IMR-90 (cell line): ENCODE measurements around the gene S1PR3. TPM values are rescaled to one million over a fixed set of nuclear protein-coding genes. Genes with fewer than 3 reads are reported as not detected.

Experiments
- ATAC-seq: fragments of 200-7000 bp; cut with Tn5 transposase; 2 replicates; pipeline ENCODE4 v1.9.1; 2020; ENCODE audit warnings: low read depth, mild to moderate bottlenecking, moderate library complexity
- BruUV-seq: library from RNA; stranded (reverse); fragments of 400-500 nt; replicated peaks from 2 replicates; lab custom pipeline; 2021; lab: Mats Ljungman, UMichigan
- CTCF ChIA-PET: fragments of 300-600 bp; formaldehyde crosslinking; extraction: SDS; loops from one replicate; lab custom pipeline; 2021; ENCODE audit warnings: antibody characterized with exemption; lab: Yijun Ruan, JAX
- POLR2A ChIA-PET: fragments of 300-600 bp; sonication (Branson Sonifier 250); formaldehyde crosslinking; loops from one replicate; lab custom pipeline; 2022; ENCODE audit warnings: antibody characterized with exemption; ENCODE audit not compliant: unreplicated experiment; lab: Charles Lee
- DNase-seq: peaks from one replicate; pipeline ENCODE4 v3.0.0; 2013
- H2AFZ ChIP-seq: replicated peaks from 2 replicates; pipeline ENCODE3; 2013; ENCODE audit warnings: low read length, mild to moderate bottlenecking; ENCODE audit not compliant: poor library complexity
- H2AK5ac ChIP-seq: 2 replicates; pipeline ENCODE4 v1.6.1; 2013; ENCODE audit warnings: low read depth, low read length, inconsistent platforms
- H2AK9ac ChIP-seq: replicated peaks from 2 replicates; pipeline ENCODE3; 2013; ENCODE audit warnings: mild to moderate bottlenecking, low read depth, low read length, moderate library complexity; ENCODE audit not compliant: poor library complexity
- H2BK120ac ChIP-seq: 2 replicates; pipeline ENCODE4 v1.6.1; 2013; ENCODE audit warnings: low read depth, low read length, inconsistent platforms
- H2BK15ac ChIP-seq: 3 replicates; pipeline ENCODE4 v1.6.1; 2013; ENCODE audit warnings: low read depth, low read length, inconsistent platforms
- H2BK20ac ChIP-seq: 2 replicates; pipeline ENCODE4 v1.6.1; 2013; ENCODE audit warnings: low read depth, mild to moderate bottlenecking, inconsistent platforms, low read length, moderate library complexity
- H2BK5ac ChIP-seq: 2 replicates; pipeline ENCODE4 v1.6.1; 2013; ENCODE audit warnings: mild to moderate bottlenecking, low read depth, low read length, inconsistent platforms; ENCODE audit not compliant: poor library complexity, severe bottlenecking
- H3K14ac ChIP-seq: replicated peaks from 2 replicates; pipeline ENCODE4 v1.6.1; 2013; ENCODE audit warnings: low read depth, low read length, inconsistent platforms
- H3K18ac ChIP-seq: 2 replicates; pipeline ENCODE4 v1.6.1; 2013; ENCODE audit warnings: low read depth, low read length, control low read depth
- H3K23ac ChIP-seq: 2 replicates; pipeline ENCODE4 v1.6.1; 2013; ENCODE audit warnings: low read depth, low read length, inconsistent platforms
- H3K27ac ChIP-seq: 2 replicates; pipeline ENCODE4 v1.5.1; 2013; ENCODE audit warnings: mild to moderate bottlenecking, control low read depth, low read length; ENCODE audit not compliant: insufficient read depth
- H3K27me3 ChIP-seq: 2 replicates; pipeline ENCODE4 v1.6.1; 2013; ENCODE audit warnings: low read length; ENCODE audit not compliant: control insufficient read depth, insufficient read depth
- H3K36me3 ChIP-seq: 2 replicates; pipeline ENCODE4 v1.6.1; 2013; ENCODE audit warnings: low read length, mixed read lengths; ENCODE audit not compliant: control insufficient read depth, insufficient read depth
- H3K4ac ChIP-seq: 2 replicates; pipeline ENCODE4 v1.6.1; 2013; ENCODE audit warnings: low read depth, low read length, inconsistent platforms
- H3K4me1 ChIP-seq: 2 replicates; pipeline ENCODE4 v1.6.1; 2013; ENCODE audit warnings: low read length, mixed read lengths; ENCODE audit not compliant: control insufficient read depth, insufficient read depth
- H3K4me2 ChIP-seq: 2 replicates; pipeline ENCODE4 v1.6.1; 2013; ENCODE audit warnings: low read depth, mild to moderate bottlenecking, control low read depth, low read length, moderate library complexity
- H3K4me3 ChIP-seq: 2 replicates; pipeline ENCODE4 v1.5.1; 2013; ENCODE audit warnings: low read depth, mild to moderate bottlenecking, control low read depth, low read length, moderate library complexity; ENCODE audit not compliant: insufficient read depth
- H3K56ac ChIP-seq: 2 replicates; pipeline ENCODE4 v1.6.1; 2013; ENCODE audit warnings: low read length, inconsistent platforms; ENCODE audit not compliant: insufficient read depth; ENCODE audit errors: extremely low read depth
- H3K79me1 ChIP-seq, 2 experiments: 2 replicates each; pipeline ENCODE4 v1.6.1; 2013; ENCODE audit warnings: low read length in 2 of 2, inconsistent platforms in 1 of 2, low read depth in 1 of 2
- H3K9ac ChIP-seq: 2 replicates; pipeline ENCODE4 v1.6.1; 2013; ENCODE audit warnings: low read depth, low read length, control low read depth
- H3K9me1 ChIP-seq: 2 replicates; pipeline ENCODE4 v1.6.1; 2013; ENCODE audit warnings: low read length, inconsistent platforms; ENCODE audit not compliant: insufficient read depth
- H3K9me3 ChIP-seq: 2 replicates; pipeline ENCODE4 v1.6.1; 2013; ENCODE audit warnings: low read length; ENCODE audit not compliant: control insufficient read depth, insufficient read depth
- H4K20me1 ChIP-seq: 2 replicates; pipeline ENCODE4 v1.6.1; 2013; ENCODE audit warnings: low read length, inconsistent platforms; ENCODE audit not compliant: insufficient read depth
- H4K5ac ChIP-seq: 2 replicates; pipeline ENCODE4 v1.6.1; 2013; ENCODE audit warnings: mild to moderate bottlenecking, low read depth, low read length, control low read depth
- H4K8ac ChIP-seq, 2 experiments: 2 replicates each; pipeline ENCODE4 v1.6.1; 2013; ENCODE audit warnings: low read depth in 2 of 2, low read length in 2 of 2, control low read depth in 1 of 2, inconsistent platforms in 1 of 2
- H4K91ac ChIP-seq: 2 replicates; pipeline ENCODE4 v1.6.1; 2013; ENCODE audit warnings: low read depth, low read length, inconsistent platforms; ENCODE audit not compliant: insufficient read depth
- BHLHE40 ChIP-seq: fragments of 150-350 bp; IDR thresholded peaks from 2 replicates; pipeline ENCODE4 v1.6.1; 2016; ENCODE audit warnings: mild to moderate bottlenecking, low read depth, low read length
- CEBPB ChIP-seq: IDR thresholded peaks from 2 replicates; pipeline ENCODE4 v1.6.1; 2012; ENCODE audit warnings: low read depth, low read length, improper control_type of control experiment
- CHD1 ChIP-seq: IDR thresholded peaks from 2 replicates; pipeline ENCODE4 v1.6.1; 2012; ENCODE audit warnings: low read depth, low read length, improper control_type of control experiment
- ELK1 ChIP-seq: fragments of 150-350 bp; IDR thresholded peaks from 2 replicates; pipeline ENCODE4 v1.6.1; 2016; ENCODE audit warnings: low read depth, mild to moderate bottlenecking, low read length, moderate library complexity, borderline replicate concordance
- FOS ChIP-seq: fragments of 150-350 bp; IDR thresholded peaks from 2 replicates; pipeline ENCODE4 v1.6.1; 2016; ENCODE audit warnings: low read depth, low read length
- MAFK ChIP-seq: IDR thresholded peaks from 2 replicates; pipeline ENCODE4 v1.6.1; 2012; ENCODE audit warnings: low read depth, low read length, improper control_type of control experiment
- MAZ ChIP-seq: IDR thresholded peaks from 2 replicates; pipeline ENCODE4 v1.6.1; 2012; ENCODE audit warnings: low read depth, mild to moderate bottlenecking, low read length, improper control_type of control experiment, moderate library complexity, borderline replicate concordance
- MXI1 ChIP-seq: IDR thresholded peaks from 2 replicates; pipeline ENCODE4 v1.6.1; 2012; ENCODE audit warnings: low read depth, mild to moderate bottlenecking, low read length, moderate library complexity, borderline replicate concordance
- NFE2L2 ChIP-seq: fragments of 150-350 bp; IDR thresholded peaks from 2 replicates; pipeline ENCODE4 v1.6.1; 2016; ENCODE audit warnings: low read depth, mild to moderate bottlenecking, low read length
- RAD21 ChIP-seq: IDR thresholded peaks from 2 replicates; pipeline ENCODE4 v1.6.1; 2012; ENCODE audit warnings: low read length, improper control_type of control experiment
- RCOR1 ChIP-seq: IDR thresholded peaks from 2 replicates; pipeline ENCODE4 v1.6.1; 2012; ENCODE audit warnings: mild to moderate bottlenecking, low read length, improper control_type of control experiment; ENCODE audit not compliant: insufficient replicate concordance
- RFX5 ChIP-seq: IDR thresholded peaks from 2 replicates; pipeline ENCODE4 v1.8.0; 2012; ENCODE audit warnings: low read depth, mild to moderate bottlenecking, low read length, moderate library complexity
- SMC3 ChIP-seq: fragments of 150-350 bp; IDR thresholded peaks from 2 replicates; pipeline ENCODE4 v1.6.1; 2016; ENCODE audit warnings: low read depth, mild to moderate bottlenecking, antibody characterized with exemption, low read length, moderate library complexity
- WGBS, 2 experiments: methylation state at CpG; one replicate each; pipeline versions ENCODE4 v1.1.5 to v1.1.7; 2013; ENCODE audit warnings: missing lambda C conversion rate in 2 of 2; ENCODE audit not compliant: insufficient read length in 1 of 2; ENCODE audit errors: extremely low coverage in 2 of 2; 5-methylcytosine and 5-hydroxymethylcytosine counted together
- dilution Hi-C: fragments of 300-500 bp; cut with HindIII; formaldehyde crosslinking; loops from one replicate; pipeline ENCODE4 v1.14.3; 2018; ENCODE audit warnings: low sequenced_read_pairs; ENCODE audit not compliant: unreplicated experiment
- in situ Hi-C: fragments of 300-500 bp; cut with MboI; formaldehyde crosslinking; loops from 3 replicates; pipeline ENCODE4 v1.14.3; 2019; ENCODE audit warnings: low sequenced_read_pairs, inconsistent platforms, mixed read lengths
- intact Hi-C: fragments of 100-400 bp; cut with micrococcal nuclease; formaldehyde crosslinking; loops from 2 replicates; pipeline ENCODE4 v1.10.0; 2022
- polyA plus RNA-seq, 3 experiments: library from polyadenylated mRNA; depleted of rRNA; stranded (reverse); fragments of >200 nt; gene quantifications; 2 replicates each; pipeline ENCODE4 v1.2.3, GENCODE V29; 2012; ENCODE audit warnings: low replicate concordance in 1 of 3
- total RNA-seq: library from RNA; depleted of rRNA; stranded (reverse); fragments of >200 nt; gene quantifications from 2 replicates; pipeline ENCODE4 v1.2.3, GENCODE V29; 2012
- TF ChIP-seq, protein P1 (sequence below): conservative IDR thresholded peaks from 2 replicates; pipeline ENCODE4 v1.5.1; 2012; ENCODE audit warnings: mild to moderate bottlenecking, low read depth, low read length, improper control_type of control experiment
- TF ChIP-seq, protein P2 (sequence below): fragments of 150-350 bp; IDR thresholded peaks from 2 replicates; pipeline ENCODE4 v1.6.1; 2017; ENCODE audit warnings: mild to moderate bottlenecking, antibody characterized with exemption, low read length, low read depth

S1PR3 gene
- total and polyA plus RNA-seq, 2 of the 4 experiments (the other 2 are of a cell fraction): 28.4 to 28.7 TPM

DNA sequence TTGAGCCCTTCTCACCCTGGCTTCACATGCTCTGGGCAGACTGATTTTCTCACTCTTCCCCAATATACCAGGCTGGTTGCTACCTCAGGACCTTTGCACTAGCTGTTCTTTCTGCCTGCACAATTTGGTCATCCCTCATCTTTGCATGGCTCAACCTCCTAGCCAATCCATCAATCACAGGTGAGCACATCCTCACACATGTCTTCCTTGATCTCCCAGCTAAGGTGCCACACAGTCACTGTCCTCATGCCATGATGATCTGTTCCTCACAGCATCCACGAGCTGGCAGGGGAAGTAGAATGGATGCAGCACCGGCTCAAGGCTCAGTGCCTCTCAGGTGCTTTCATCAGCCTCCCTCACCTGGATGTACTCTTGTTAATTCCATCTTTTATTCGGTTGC is 30.6 kb upstream of the S1PR3 start:
- Histone ChIP-seq H2AK9ac (no peak overlapping the region), H3K14ac (no peak overlapping the region), H3K9me3 (no peaks in the 10 kb centered on the region), H4K20me1 (no peaks in the 10 kb centered on the region), H2BK5ac (no peak overlapping the region), H3K79me1 (no peaks in the 10 kb centered on the region), H2BK120ac (no peak overlapping the region), H3K9ac (no peak overlapping the region), H3K36me3 (no peaks in the 10 kb centered on the region), H3K18ac (no peak overlapping the region), H4K5ac (no peak overlapping the region), H4K8ac (no peak overlapping the region), H3K4me2 (no peak overlapping the region), H3K4ac (no peak overlapping the region), H2BK20ac (no peak overlapping the region), H3K27me3 (peaks cover 29% of the 10 kb centered on the region), H3K4me1 (no peaks in the 10 kb centered on the region), H3K23ac (no peak overlapping the region), H3K4me3 (no peak overlapping the region), H2AFZ (no peak overlapping the region), H3K9me1 (peaks cover 3% of the 10 kb centered on the region; the same call in 1 of the 2 replicates), H2AK5ac (0 out of 2 replicates have a peak overlapping the region, but pooled peaks have one; percentile 21), H3K56ac (no peak overlapping the region), H3K27ac (no peak overlapping the region), H2BK15ac (no peak overlapping the region), H4K91ac (no peak overlapping the region)
- ATAC-seq (no peak), DNase-seq (no peak)
- dilution Hi-C loops (no loop called here), intact Hi-C loops (no loop called here), in situ Hi-C loops (no loop called here)
- CTCF ChIA-PET: no interaction called here
- WGBS, 2 experiments: no CpG with 5 or more reads among the region's 3 CpGs
- no TSS peak for BruUV-seq
- TF ChIP-seq MAZ (no peak), CHD1 (no peak), CEBPB (no peak), RCOR1 (no peak), NFE2L2 (no peak), FOS (no peak), MXI1 (no peak), SMC3 (no peak), RFX5 (no peak), RAD21 (no peak), ELK1 (no peak), MAFK (no peak), BHLHE40 (no peak)
- TF ChIP-seq, protein P1, sequence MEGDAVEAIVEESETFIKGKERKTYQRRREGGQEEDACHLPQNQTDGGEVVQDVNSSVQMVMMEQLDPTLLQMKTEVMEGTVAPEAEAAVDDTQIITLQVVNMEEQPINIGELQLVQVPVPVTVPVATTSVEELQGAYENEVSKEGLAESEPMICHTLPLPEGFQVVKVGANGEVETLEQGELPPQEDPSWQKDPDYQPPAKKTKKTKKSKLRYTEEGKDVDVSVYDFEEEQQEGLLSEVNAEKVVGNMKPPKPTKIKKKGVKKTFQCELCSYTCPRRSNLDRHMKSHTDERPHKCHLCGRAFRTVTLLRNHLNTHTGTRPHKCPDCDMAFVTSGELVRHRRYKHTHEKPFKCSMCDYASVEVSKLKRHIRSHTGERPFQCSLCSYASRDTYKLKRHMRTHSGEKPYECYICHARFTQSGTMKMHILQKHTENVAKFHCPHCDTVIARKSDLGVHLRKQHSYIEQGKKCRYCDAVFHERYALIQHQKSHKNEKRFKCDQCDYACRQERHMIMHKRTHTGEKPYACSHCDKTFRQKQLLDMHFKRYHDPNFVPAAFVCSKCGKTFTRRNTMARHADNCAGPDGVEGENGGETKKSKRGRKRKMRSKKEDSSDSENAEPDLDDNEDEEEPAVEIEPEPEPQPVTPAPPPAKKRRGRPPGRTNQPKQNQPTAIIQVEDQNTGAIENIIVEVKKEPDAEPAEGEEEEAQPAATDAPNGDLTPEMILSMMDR: no peak
- TF ChIP-seq, protein P2, sequence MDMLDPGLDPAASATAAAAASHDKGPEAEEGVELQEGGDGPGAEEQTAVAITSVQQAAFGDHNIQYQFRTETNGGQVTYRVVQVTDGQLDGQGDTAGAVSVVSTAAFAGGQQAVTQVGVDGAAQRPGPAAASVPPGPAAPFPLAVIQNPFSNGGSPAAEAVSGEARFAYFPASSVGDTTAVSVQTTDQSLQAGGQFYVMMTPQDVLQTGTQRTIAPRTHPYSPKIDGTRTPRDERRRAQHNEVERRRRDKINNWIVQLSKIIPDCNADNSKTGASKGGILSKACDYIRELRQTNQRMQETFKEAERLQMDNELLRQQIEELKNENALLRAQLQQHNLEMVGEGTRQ: no peak
- POLR2A ChIA-PET: no interaction called here
